ENCODE measurements around the gene ASCC3. TPM values are rescaled to one million over a fixed set of nuclear protein-coding genes. Genes with fewer than 3 reads are reported as not detected.

ASCC3 gene
- total RNA-seq, 4 donors from 2014 or later = 25.9 to 40.9 (median 31.3) TPM

GRCh38 chr6:100577425-100577824 lies 303.7 kb downstream of the ASCC3 start:
- TF ChIP-seq POLR2A (IDR thresholded peaks at IDR 0.05) (no peak), CTCF (IDR thresholded peaks at IDR 0.05) (no peak)
- Histone ChIP-seq H3K27me3 (no peaks in the 10 kb centered on the region), H3K9me3 (peaks cover 4% of the 10 kb centered on the region), H3K4me3 (no peak overlapping the region), H3K36me3 (no peaks in the 10 kb centered on the region), H3K4me1 (no peaks in the 10 kb centered on the region), H3K27ac (no peak overlapping the region)
- no peak for DNase-seq (ENCODE audit: low spot score in 2 of 2)
- 66% methylated on average over 4 of the region's 4 CpGs for WGBS

GRCh38 chr6:100575921-100576320 lies 305.2 kb downstream of the ASCC3 start:
- no peaks in the 10 kb centered on the region for H3K4me1 ChIP-seq

GRCh38 chr6:100574836-100575235 lies 306.3 kb downstream of the ASCC3 start:
- no peak for TF ChIP-seq POLR2AphosphoS5 (IDR thresholded peaks at IDR 0.05)
- Histone ChIP-seq H3K4me3 (no peak overlapping the region), H3K27ac (no peak overlapping the region), H3K27me3 (no peaks in the 10 kb centered on the region), H3K9me3 (peaks cover 4% of the 10 kb centered on the region), H3K4me1 (no peaks in the 10 kb centered on the region), H3K36me3 (peaks cover 10% of the 10 kb centered on the region)
- 87% methylated on average over 2 of the region's 2 CpGs for WGBS
- no peak for DNase-seq (ENCODE audit: low spot score in 2 of 2)

More at GRCh38 chr6:100575921-100576320, 305.2 kb downstream of the ASCC3 start:
- peaks cover 2% of the 10 kb centered on the region for H3K36me3 ChIP-seq
- H3K27me3 ChIP-seq = no peaks in the 10 kb centered on the region
- H3K9me3 ChIP-seq = peaks cover 4% of the 10 kb centered on the region
- no peak for TF ChIP-seq POLR2AphosphoS5 (IDR thresholded peaks at IDR 0.05)
- TF ChIP-seq POLR2A (IDR thresholded peaks at IDR 0.05) = no peak
- TF ChIP-seq CTCF (IDR thresholded peaks at IDR 0.05) = no peak
- no peak for TF ChIP-seq EP300 (IDR thresholded peaks at IDR 0.05)
- H3K27ac ChIP-seq = no peak overlapping the region
- no peak for DNase-seq (ENCODE audit: low spot score in 2 of 2)
- no peak overlapping the region for H3K4me3 ChIP-seq
- whole genome bisulfite sequencing = 85% methylated on average over 4 of the region's 4 CpGs

- no peaks in the 10 kb centered on the region for H3K9me3 ChIP-seq
- H3K4me3 ChIP-seq = no peak overlapping the region
- no peak overlapping the region for H3K27ac ChIP-seq
- TF ChIP-seq EP300 (IDR thresholded peaks at IDR 0.05) (no peak), POLR2A (IDR thresholded peaks at IDR 0.05) (no peak), CTCF (IDR thresholded peaks at IDR 0.05) (no peak), POLR2AphosphoS5 (IDR thresholded peaks at IDR 0.05) (no peak)
- DNase-seq (ENCODE audit: low spot score in 2 of 2) = no peak
- no peaks in the 10 kb centered on the region for H3K4me1 ChIP-seq
- peaks cover 10% of the 10 kb centered on the region for H3K36me3 ChIP-seq
- no peaks in the 10 kb centered on the region for H3K27me3 ChIP-seq
Observed at GRCh38 chr6:100573166-100573565, 308.0 kb downstream of the ASCC3 start.

GRCh38 chr6:100568255-100568654 lies 312.9 kb downstream of the ASCC3 start:
- Histone ChIP-seq H3K27me3 (no peaks in the 10 kb centered on the region), H3K36me3 (peaks cover 13% of the 10 kb centered on the region), H3K4me1 (no peaks in the 10 kb centered on the region), H3K4me3 (no peak overlapping the region), H3K9me3 (no peaks in the 10 kb centered on the region), H3K27ac (no peak overlapping the region)
- 93% methylated on average over 5 of the region's 5 CpGs for WGBS
- no peak for DNase-seq (ENCODE audit: low spot score in 2 of 2)
- TF ChIP-seq CTCF (IDR thresholded peaks at IDR 0.05) = no peak
- no peak for TF ChIP-seq POLR2A (IDR thresholded peaks at IDR 0.05)
- no peak for TF ChIP-seq POLR2AphosphoS5 (IDR thresholded peaks at IDR 0.05)
- TF ChIP-seq EP300 (IDR thresholded peaks at IDR 0.05) = no peak

GRCh38 chr6:100566563-100566962 lies 314.6 kb downstream of the ASCC3 start:
- no peak for DNase-seq (ENCODE audit: low spot score in 2 of 2)
- TF ChIP-seq EP300 (IDR thresholded peaks at IDR 0.05) (no peak), CTCF (IDR thresholded peaks at IDR 0.05) (no peak)
- no peak overlapping the region for H3K27ac ChIP-seq

More at GRCh38 chr6:100566563-100566962, 314.6 kb downstream of the ASCC3 start:
- no peaks in the 10 kb centered on the region for H3K4me1 ChIP-seq
- H3K36me3 ChIP-seq = peaks cover 11% of the 10 kb centered on the region
- no peak overlapping the region for H3K4me3 ChIP-seq
- no peaks in the 10 kb centered on the region for H3K9me3 ChIP-seq
- no peaks in the 10 kb centered on the region for H3K27me3 ChIP-seq
